MM.1S (cell line): ENCODE measurements around the gene DDIT4.

Experiments used
- CTCF ChIP-seq: fragments of 300-600 bp; sonication (generic); IDR thresholded peaks from 2 replicates; pipeline ENCODE4 v1.5.1; 2016; ENCODE audit warnings: antibody characterized with exemption, low read length, mixed read lengths
- EZH2phosphoT487 ChIP-seq: fragments of 300-600 bp; sonication (generic); IDR thresholded peaks from 2 replicates; pipeline ENCODE4 v1.6.1; 2018; ENCODE audit warnings: antibody characterized with exemption, low read length

- no peak for TF ChIP-seq CTCF
- no peak for TF ChIP-seq EZH2phosphoT487
Measured at GRCh38 chr10:72234560-72235095, 39.1 kb upstream of the DDIT4 start.
